ENCODE measurements around the gene SPINK4.

Gene SPINK4

GRCh38 chr9:33263131-33264002 lies 23.4 kb downstream of the SPINK4 start:
- peak; percentile 51 for DNase-seq

- peak; percentile 62 for DNase-seq
These were observed 24.1 kb downstream of the SPINK4 start for GRCh38 chr9:33264003-33264472.

DNA sequence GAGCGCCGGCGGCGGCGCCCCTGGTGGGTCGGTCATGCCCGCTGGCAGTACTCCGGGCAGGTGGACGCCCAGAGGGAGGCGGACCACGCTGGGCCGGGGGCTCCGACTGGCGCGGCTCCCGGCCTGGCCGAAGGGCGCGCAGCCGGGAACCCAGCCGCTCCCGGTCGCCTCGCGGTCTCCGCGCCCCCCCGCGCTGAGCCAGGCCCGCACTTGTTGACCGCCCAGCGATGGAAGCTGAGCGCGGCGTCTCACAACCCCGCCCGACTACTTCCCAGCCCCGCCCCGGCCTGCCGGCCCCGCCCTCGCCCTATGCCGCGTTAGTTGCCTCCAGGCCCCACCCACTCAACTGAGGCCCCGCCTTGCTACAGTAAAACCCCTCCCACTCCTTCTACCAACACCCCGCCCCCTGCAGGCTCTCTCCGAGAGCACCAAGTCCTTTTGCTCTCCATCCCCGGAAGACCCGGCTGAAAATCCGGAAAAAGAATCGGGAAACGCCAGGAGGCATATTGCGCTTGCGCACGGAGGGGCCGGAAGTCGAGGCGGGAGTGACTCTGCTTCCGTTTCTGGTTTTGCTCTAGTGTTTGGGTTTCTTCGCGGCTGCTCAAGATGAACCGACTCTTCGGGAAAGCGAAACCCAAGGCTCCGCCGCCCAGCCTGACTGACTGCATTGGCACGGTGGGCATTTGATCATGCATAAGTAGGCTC lies 24.7 kb downstream of the SPINK4 start, which contains the start of the genes BAG1 and CHMP5:
TSS of gene BAG1 (minus strand) at position 236 of the 705 bp plus-strand sequence.
TSS of gene CHMP5 (plus strand) at position 577 of the 705 bp plus-strand sequence. CDS start at position 607, 30 bp downstream.
- peak; percentile 99 for DNase-seq

- no peak for DNase-seq
These were observed 25.4 kb downstream of the SPINK4 start for GRCh38 chr9:33265211-33265865.

DNA sequence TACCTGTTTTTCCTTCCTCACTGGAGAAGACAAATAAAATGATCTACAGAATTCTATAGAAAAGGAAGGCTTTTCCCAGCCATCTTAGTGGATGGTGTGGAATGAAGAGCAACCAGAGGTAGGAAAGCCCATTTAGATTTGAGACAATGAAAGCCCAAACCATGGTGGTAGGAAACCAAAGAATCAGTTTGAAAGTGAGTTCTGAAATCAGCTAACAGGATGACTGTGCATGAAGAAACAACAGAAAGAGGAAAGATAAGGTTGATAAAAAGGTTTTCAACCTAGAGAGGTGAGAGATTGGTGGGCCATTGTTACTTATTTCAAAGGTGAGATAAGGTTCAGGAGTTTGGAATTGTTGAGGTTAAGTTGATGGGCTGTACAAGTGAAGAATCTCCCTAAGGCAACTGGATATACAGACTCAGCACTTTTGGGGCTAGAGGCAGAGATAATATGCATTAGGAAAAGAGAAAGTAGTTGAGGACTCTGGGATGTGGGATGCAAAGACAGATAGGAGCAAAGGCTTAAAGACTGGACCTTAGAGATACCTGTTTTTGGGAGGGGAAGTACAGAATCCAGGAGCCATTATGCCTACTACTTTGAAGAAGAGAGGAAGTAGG lies 27.3 kb downstream of the SPINK4 start:
- no peak for DNase-seq

- DNase-seq = no peak
These were observed 30.2 kb downstream of the SPINK4 start for GRCh38 chr9:33270146-33270545.

GRCh38 chr9:33272061-33272460 lies 32.1 kb downstream of the SPINK4 start:
- DNase-seq = no peak

GRCh38 chr9:33273266-33273971 lies 33.5 kb downstream of the SPINK4 start:
- DNase-seq = no peak

- no peak for DNase-seq
These were observed 34.0 kb downstream of the SPINK4 start for GRCh38 chr9:33273972-33274328.

DNA sequence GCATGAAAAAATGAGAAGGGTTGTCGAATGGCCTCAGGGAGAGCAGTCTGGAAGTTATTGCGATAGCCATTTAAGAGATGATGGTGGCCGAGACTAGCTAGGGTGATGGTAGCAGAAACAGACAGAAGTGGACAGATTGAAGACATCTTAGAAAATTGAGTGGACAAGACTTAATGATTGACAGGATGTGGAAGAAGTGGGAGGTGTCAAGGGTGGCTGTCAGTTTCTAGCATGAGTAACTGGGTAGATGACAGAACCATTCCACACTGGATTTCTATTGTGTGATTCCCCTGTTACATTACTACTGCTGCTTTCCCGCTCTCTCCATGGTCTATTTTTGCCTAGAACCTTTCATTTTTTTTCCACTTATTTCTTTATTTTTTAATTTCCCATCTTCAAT lies 37.5 kb downstream of the SPINK4 start:
- no peak for DNase-seq

DNA sequence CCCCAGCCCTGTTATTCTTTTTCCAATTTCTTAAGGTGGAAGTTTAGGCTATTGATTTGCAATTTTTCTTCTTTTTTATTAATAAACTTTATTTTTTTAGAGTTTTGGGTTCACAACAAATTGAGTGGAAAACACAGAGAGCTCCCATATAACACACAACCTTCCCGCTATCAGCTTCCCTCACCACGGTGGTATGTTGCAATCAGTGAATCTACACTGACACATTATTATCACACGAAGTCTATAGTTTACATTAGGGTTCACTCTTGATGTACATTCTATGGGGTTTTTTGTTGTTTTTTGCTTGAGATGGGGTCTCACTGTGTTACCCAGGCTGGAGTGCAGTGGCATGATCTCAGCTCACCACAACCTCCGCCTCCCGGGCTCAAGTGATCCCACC lies 45.5 kb downstream of the SPINK4 start:
- no peak for DNase-seq

DNA sequence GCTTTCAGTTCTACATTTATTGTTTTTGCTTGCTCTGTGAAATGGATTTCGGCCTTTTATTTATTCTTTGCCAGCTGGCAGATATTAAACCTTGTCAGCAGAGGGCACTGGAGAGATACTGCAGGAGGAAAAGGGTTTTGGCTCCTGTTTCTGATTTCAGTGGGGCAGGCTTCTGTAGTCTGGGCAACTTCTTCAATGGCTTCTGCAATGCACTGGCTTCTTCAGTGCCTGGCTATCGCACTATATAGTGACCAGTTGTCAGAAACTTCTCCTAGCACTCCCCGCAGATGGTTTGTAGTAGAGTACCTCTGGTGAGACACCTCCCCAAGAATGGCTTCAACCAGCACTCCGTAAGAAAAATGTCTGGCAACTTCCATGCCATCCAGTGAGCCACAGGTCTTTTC lies 47.1 kb downstream of the SPINK4 start:
- no peak for DNase-seq

- DNase-seq = no peak
These were observed 48.3 kb downstream of the SPINK4 start for GRCh38 chr9:33288235-33288634.

DNA sequence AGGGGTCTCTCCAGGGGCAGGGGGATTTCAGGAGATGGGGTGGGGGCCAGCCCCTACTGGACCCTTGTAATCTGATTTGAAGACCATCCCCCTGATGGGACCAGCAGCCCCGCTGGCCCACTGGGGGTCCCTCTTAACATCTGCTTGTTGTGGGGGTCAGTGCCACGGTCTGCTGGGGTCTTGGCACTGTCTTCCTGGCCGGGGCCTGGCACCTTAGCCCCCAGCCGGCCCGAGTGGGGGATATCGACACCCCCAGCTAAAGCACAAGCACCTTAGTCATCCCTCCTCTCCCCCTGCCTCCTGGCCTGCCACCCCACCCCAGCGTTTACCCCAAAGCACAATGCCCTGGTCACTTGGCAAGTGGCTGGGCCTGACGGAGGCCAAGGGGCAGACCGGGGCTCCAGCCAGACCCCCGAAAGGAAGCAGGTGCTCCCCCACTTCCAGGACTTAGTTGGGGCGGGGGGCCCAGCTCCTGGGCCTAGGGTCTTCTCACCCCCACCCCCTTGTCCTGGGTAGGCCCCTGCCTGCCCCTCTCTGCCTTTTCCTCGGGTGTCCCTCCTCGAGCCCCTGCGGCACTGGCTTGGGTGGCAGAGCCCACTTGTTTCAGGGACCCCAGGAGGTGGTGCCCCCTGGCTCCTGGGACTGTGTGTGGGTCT lies 49.0 kb downstream of the SPINK4 start:
- peak; percentile 45 for DNase-seq

DNA sequence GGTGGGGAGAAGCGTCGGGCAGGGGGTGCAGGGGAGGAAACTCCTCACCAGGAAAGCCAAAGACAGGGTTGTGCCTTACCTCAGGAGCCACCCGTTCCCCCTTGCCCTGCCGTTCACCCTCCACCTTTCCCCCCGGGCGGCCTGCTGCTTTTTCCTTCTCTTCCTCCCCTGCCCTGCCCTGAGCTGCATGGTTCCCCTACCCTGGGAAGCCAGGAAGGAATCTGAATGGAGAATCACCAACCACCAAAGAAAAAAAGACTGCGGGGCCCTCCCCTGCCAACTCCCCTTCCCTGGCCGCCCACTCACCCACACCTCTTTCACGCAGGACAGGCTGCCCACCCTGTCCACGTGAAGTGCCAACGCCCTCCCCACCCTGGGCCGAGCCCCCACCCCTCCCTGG lies 49.5 kb downstream of the SPINK4 start:
- DNase-seq = peak; percentile 62

DNA sequence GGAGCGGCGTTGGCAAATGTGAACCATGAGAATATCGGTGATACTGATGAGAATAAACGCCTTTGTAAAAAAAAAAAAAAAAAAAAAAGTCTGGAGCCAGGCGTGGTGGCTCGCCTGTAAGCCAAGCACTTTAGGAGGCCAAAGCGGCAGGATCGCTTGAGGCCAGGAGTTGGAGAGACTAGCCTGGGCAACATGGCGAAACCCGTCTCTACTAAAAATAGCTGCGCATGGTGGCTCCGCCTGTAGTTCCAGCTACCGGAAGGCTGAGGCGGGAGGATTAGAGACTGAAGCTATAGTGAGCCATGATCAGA lies 49.9 kb downstream of the SPINK4 start:
- DNase-seq = no peak

DNA sequence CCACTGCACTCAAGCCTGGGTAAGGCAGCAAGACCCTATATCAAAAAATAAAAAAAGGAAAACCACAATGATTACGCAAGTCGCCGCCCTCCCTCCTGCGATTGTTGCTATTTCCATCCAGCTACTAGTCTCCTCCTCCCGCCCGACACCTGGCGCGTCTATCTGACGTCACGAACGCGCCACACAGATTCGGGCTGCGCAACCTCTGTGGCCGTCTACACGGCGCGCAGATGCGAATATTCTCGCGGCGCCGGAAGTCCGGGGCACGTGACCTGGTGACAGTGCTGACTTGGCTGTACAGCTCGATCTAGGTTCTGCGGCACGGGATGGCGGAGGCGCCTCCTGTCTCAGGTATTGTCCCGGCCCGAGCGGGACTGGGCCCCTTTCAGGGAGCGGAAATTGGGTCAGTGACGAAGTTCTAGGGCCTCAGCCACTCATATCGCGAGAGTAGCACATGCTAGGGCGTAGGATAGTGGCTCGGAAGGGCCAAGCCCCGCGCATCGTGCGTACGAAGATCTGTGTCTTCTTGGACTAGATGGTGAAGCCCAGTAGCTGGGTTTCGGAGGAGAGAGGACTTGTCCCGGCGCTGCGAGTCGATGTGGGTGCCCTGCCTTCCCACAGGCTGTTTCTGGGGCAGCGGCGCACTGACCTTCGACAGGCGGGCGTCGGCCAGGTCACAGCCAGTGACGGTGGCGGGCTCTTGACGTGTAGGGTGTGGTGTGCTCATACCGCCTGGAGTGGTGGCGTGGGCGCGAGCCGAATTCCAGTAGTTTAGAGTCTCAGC lies 50.5 kb downstream of the SPINK4 start, which contains the start of gene NFX1:
TSS of gene NFX1 (plus strand) at position 270 of the 784 bp plus-strand sequence. CDS start at position 327, 57 bp downstream.
- DNase-seq = peak; percentile 98

DNA sequence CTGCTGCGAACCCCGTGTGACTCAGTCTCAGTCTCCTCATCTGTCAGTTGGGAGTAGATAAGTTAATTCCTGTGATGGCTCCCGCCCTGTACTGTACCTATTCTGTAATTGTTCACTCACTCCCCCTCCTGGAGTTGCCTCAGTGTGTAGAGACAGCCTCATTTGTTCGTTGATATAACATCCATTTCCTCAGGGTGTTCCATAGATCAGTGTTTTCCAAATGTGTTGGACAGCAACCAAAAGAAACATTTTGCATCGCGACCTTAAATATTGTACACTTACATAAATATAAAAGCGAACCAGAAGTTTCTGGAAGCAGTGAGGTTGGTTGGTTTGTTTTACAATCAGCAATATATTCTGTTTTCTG lies 51.0 kb downstream of the SPINK4 start:
- no peak for DNase-seq

GRCh38 chr9:33291901-33292300 lies 51.9 kb downstream of the SPINK4 start:
- DNase-seq = no peak

- no peak for DNase-seq
These were observed 53.8 kb downstream of the SPINK4 start for GRCh38 chr9:33293782-33294181.

Measured in right forelimb (tissue), 1 donor.